Loucy (cell line): ENCODE data around the gene RPL22.

ENCODE experiments used
- H2AFZ ChIP-seq: fragments of 200-600 bp; sonication (generic); 2 replicates; pipeline ENCODE4 v1.6.0; 2016; ENCODE audit warnings: antibody characterized with exemption, mild to moderate bottlenecking, low read length, moderate library complexity
- H3F3A ChIP-seq: fragments of 200-600 bp; 2 replicates; pipeline ENCODE4 v1.6.0; 2016; ENCODE audit warnings: antibody characterized with exemption, low read depth, mild to moderate bottlenecking
- H3K27me3 ChIP-seq: fragments of 200-600 bp; sonication (generic); 2 replicates; pipeline ENCODE4 v1.6.1; 2014; ENCODE audit warnings: low read length, mild to moderate bottlenecking; ENCODE audit not compliant: insufficient read depth, poor library complexity, severe bottlenecking
- H3K36me3 ChIP-seq: fragments of 200-600 bp; sonication (generic); 2 replicates; pipeline ENCODE4 v1.6.1; 2016; ENCODE audit warnings: low read length; ENCODE audit not compliant: insufficient read depth
- H3K4me1 ChIP-seq: fragments of 200-600 bp; sonication (generic); 2 replicates; pipeline ENCODE4 v1.5.1; 2014; ENCODE audit warnings: low read length, mild to moderate bottlenecking; ENCODE audit not compliant: insufficient read depth, poor library complexity, severe bottlenecking
- H3K4me2 ChIP-seq: fragments of 200-600 bp; sonication (generic); 2 replicates; pipeline ENCODE4 v1.6.0; 2014; ENCODE audit warnings: antibody characterized with exemption, low read length, low read depth, mild to moderate bottlenecking; ENCODE audit not compliant: poor library complexity, severe bottlenecking
- H3K4me3 ChIP-seq: fragments of 200-600 bp; sonication (generic); 2 replicates; pipeline ENCODE4 v1.5.1; 2014; ENCODE audit warnings: low read length, mild to moderate bottlenecking, mixed read lengths; ENCODE audit not compliant: poor library complexity, severe bottlenecking
- H3K79me2 ChIP-seq: fragments of 200-600 bp; sonication (generic); 2 replicates; pipeline ENCODE4 v1.6.1; 2014; ENCODE audit warnings: low read length; ENCODE audit not compliant: insufficient read depth
- H3K9ac ChIP-seq: fragments of 200-600 bp; sonication (generic); 2 replicates; pipeline ENCODE4 v1.6.0; 2014; ENCODE audit warnings: mild to moderate bottlenecking, low read depth, low read length, moderate library complexity; ENCODE audit not compliant: poor library complexity, severe bottlenecking
- H3K9me2 ChIP-seq: fragments of 200-600 bp; sonication (generic); replicated peaks from 2 replicates; pipeline ENCODE4 v1.6.1; 2016; ENCODE audit warnings: low read depth, low read length, mixed read lengths
- H3K9me3 ChIP-seq: fragments of 200-600 bp; sonication (generic); 2 replicates; pipeline ENCODE4 v1.6.1; 2014; ENCODE audit warnings: mild to moderate bottlenecking, antibody characterized with exemption, low read length, low read depth; ENCODE audit not compliant: insufficient read depth
- H4K20me1 ChIP-seq: fragments of 200-600 bp; sonication (generic); 2 replicates; pipeline ENCODE4 v1.6.0; 2014; ENCODE audit warnings: antibody characterized with exemption, low read length, mild to moderate bottlenecking; ENCODE audit not compliant: insufficient read depth, poor library complexity, severe bottlenecking
- EZH2phosphoT487 ChIP-seq: fragments of 200-600 bp; IDR thresholded peaks from 2 replicates; pipeline ENCODE4 v1.6.1; 2018; ENCODE audit warnings: antibody characterized with exemption, mild to moderate bottlenecking, moderate library complexity, borderline replicate concordance
- TF ChIP-seq, protein P1 (sequence below): fragments of 200-600 bp; sonication (generic); conservative IDR thresholded peaks from 2 replicates; pipeline ENCODE4 v1.5.1; 2014; ENCODE audit warnings: mild to moderate bottlenecking, antibody characterized with exemption, low read length

RPL22 gene

DNA sequence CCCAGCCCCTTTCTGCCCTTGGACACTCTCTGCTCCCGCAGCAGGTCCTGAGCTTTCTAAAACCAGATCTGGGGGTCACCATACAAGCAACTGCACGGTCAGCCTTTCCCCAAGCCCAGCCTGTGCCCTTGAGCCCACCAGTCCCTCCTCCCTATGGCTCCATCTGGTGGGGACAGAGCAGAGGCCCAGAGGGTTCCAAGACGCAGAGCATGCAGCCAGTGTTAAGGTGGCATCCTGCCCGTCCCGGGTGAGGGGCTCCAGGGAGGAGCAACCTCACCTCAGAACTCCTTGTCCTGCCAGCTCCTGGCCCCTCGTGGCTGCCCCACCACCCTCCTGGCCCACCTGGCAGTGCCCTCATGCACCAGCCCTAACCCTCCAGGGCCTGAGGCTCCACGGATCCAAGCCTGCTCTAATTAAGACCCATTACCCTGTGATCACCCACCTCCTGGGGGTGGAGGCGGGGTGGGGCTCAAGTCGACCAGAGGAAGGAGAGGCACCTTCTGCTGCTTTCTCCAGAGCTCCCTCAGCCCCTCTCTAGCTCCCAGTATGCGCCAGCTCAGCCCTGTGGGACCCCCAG is 27.8 kb downstream of the RPL22 start:
- H3K9me2 ChIP-seq = no peaks in the 10 kb centered on the region
- no peaks in the 10 kb centered on the region for H3K4me1 ChIP-seq
- H3K79me2 ChIP-seq = no peaks in the 10 kb centered on the region
- H3K27me3 ChIP-seq = no peaks in the 10 kb centered on the region
- H2AFZ ChIP-seq = no peak overlapping the region
- H3F3A ChIP-seq = no peaks in the 10 kb centered on the region
- no peaks in the 10 kb centered on the region for H3K36me3 ChIP-seq
- H3K4me3 ChIP-seq = no peak overlapping the region
- H3K4me2 ChIP-seq = no peak overlapping the region
- H3K9ac ChIP-seq = no peak overlapping the region
- H4K20me1 ChIP-seq = no peaks in the 10 kb centered on the region
- TF ChIP-seq, protein P1, sequence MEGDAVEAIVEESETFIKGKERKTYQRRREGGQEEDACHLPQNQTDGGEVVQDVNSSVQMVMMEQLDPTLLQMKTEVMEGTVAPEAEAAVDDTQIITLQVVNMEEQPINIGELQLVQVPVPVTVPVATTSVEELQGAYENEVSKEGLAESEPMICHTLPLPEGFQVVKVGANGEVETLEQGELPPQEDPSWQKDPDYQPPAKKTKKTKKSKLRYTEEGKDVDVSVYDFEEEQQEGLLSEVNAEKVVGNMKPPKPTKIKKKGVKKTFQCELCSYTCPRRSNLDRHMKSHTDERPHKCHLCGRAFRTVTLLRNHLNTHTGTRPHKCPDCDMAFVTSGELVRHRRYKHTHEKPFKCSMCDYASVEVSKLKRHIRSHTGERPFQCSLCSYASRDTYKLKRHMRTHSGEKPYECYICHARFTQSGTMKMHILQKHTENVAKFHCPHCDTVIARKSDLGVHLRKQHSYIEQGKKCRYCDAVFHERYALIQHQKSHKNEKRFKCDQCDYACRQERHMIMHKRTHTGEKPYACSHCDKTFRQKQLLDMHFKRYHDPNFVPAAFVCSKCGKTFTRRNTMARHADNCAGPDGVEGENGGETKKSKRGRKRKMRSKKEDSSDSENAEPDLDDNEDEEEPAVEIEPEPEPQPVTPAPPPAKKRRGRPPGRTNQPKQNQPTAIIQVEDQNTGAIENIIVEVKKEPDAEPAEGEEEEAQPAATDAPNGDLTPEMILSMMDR = peak; percentile 45
- no peak for TF ChIP-seq EZH2phosphoT487
- no peaks in the 10 kb centered on the region for H3K9me3 ChIP-seq

DNA sequence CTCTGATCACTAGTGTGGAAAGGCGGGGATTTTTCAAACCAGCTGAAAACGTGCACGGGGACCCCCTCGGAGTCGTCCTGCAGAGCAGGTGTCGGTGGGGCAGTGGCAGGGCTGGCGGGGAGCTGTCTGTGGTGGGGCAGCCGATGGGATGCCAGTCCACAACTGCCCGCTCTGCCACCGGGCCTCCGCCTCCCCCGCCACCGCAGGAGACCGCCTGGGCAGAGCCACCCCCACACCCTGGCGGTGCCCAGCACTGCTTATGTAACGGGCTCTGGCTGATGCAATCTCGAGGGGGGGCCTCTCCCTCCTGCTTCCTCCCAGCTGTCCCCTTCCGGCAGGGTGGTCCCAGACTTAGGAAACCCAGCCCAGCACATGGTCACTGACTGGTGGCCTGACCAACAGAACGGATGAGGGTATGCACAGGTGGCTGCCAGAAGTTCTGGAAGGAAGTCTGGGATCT is 28.6 kb downstream of the RPL22 start:
- Histone ChIP-seq H4K20me1 (no peaks in the 10 kb centered on the region), H3K27me3 (no peaks in the 10 kb centered on the region), H3K9ac (no peak overlapping the region), H3K4me1 (no peaks in the 10 kb centered on the region), H3K9me3 (no peaks in the 10 kb centered on the region), H3F3A (no peaks in the 10 kb centered on the region), H3K36me3 (no peaks in the 10 kb centered on the region), H3K4me2 (no peak overlapping the region), H2AFZ (no peak overlapping the region), H3K9me2 (no peaks in the 10 kb centered on the region), H3K79me2 (no peaks in the 10 kb centered on the region), H3K4me3 (no peak overlapping the region)
- TF ChIP-seq, protein P1 = no peak
- no peak for TF ChIP-seq EZH2phosphoT487

DNA sequence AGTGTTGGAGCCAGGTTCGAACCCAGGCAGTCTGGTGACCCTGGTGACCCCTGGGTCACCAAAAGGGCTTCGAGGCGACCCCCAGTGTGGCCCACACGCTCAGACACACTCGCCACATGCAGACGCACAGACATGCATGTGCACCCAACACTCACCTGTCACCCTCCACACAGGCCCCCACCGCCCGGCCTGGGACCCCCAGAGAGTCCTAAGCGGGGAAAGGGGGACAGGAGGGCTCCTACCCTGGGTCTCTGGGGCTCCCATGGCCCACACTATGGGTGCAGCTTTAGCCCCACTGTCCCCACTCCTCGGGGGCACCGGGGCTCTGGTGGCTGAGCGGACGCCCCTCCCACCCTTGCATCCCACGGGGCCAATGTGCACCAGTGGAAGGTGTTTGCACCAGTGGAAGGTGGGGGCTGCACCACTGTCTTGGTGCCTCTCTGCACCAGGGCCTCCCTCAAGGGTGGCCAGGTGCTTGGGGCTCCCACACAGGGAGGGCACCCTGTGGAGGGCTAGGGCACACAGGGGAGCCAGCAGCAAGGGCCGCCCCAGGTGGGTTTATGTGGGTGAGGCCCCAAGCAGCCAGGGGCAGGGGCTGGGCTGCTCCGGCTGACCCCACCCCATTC is 29.2 kb downstream of the RPL22 start:
- Histone ChIP-seq H2AFZ (no peak overlapping the region), H3K79me2 (no peaks in the 10 kb centered on the region), H3K4me2 (no peak overlapping the region), H3K27me3 (no peaks in the 10 kb centered on the region), H3K36me3 (no peaks in the 10 kb centered on the region), H3K4me3 (no peak overlapping the region), H3K9me2 (no peaks in the 10 kb centered on the region), H3K9me3 (no peaks in the 10 kb centered on the region), H3F3A (no peaks in the 10 kb centered on the region), H3K9ac (no peak overlapping the region), H4K20me1 (no peaks in the 10 kb centered on the region), H3K4me1 (no peaks in the 10 kb centered on the region)
- TF ChIP-seq, protein P1 = no peak
- no peak for TF ChIP-seq EZH2phosphoT487
